OCI-LY3 (cell line): ENCODE data around the gene ADARB1.

Experiments
- H2AFZ ChIP-seq: fragments of 200-600, 300-600 bp; shearing (Covaris generic); 2 replicates; pipeline ENCODE4 v1.6.0; 2014; ENCODE audit warnings: antibody characterized with exemption, low read depth, low read length
- H3K27ac ChIP-seq: fragments of 200-600, 300-600 bp; sonication (generic); 2 replicates; pipeline ENCODE4 v1.5.1; 2014; ENCODE audit warnings: mild to moderate bottlenecking, low read length, moderate library complexity, mixed read lengths
- H3K27me3 ChIP-seq: fragments of 200-600, 300-600 bp; sonication (generic); 2 replicates; pipeline ENCODE4 v1.6.1; 2014; ENCODE audit warnings: low read depth, low read length, mixed read lengths
- H3K36me3 ChIP-seq: fragments of 200-600, 300-600 bp; sonication (generic); replicated peaks from 2 replicates; pipeline ENCODE3; 2014; ENCODE audit warnings: low read depth, low read length, mixed read lengths
- H3K4me1 ChIP-seq: fragments of 300-600, 200-600 bp; sonication (generic); 2 replicates; pipeline ENCODE4 v1.6.1; 2014; ENCODE audit warnings: low read length, mixed read lengths
- H3K4me2 ChIP-seq: fragments of 200-600, 300-600 bp; sonication (generic); 2 replicates; pipeline ENCODE4 v1.6.1; 2014; ENCODE audit warnings: low read length, mixed read lengths
- H3K4me3 ChIP-seq: fragments of 300-600, 200-600 bp; sonication (generic); 2 replicates; pipeline ENCODE4 v1.5.1; 2014; ENCODE audit warnings: antibody characterized with exemption, mild to moderate bottlenecking, low read length, moderate library complexity
- H3K79me2 ChIP-seq: fragments of 300-600, 200-600 bp; shearing (Covaris generic); 2 replicates; pipeline ENCODE4 v1.6.1; 2014; ENCODE audit warnings: mild to moderate bottlenecking, low read length, mixed read lengths
- H3K9ac ChIP-seq: fragments of 300-600, 200-600 bp; shearing (Covaris generic); 2 replicates; pipeline ENCODE4 v1.6.0; 2014; ENCODE audit warnings: mild to moderate bottlenecking, low read length, moderate library complexity
- H3K9me3 ChIP-seq: fragments of 200-600, 300-600 bp; shearing (Covaris generic); 2 replicates; pipeline ENCODE4 v1.6.1; 2014; ENCODE audit warnings: low read length, mixed read lengths; ENCODE audit not compliant: insufficient read depth
- H4K20me1 ChIP-seq: fragments of 200-600, 300-600 bp; sonication (generic); 2 replicates; pipeline ENCODE4 v1.6.1; 2016; ENCODE audit warnings: low read length, mixed read lengths; ENCODE audit not compliant: insufficient read depth
- EZH2phosphoT487 ChIP-seq: fragments of 200-600 bp; shearing (Covaris generic); IDR thresholded peaks from 2 replicates; pipeline ENCODE4 v1.6.1; 2018; ENCODE audit warnings: antibody characterized with exemption, mixed run types, low read depth
- TF ChIP-seq, protein P1 (sequence below): fragments of 200-600, 300-600 bp; sonication (generic); IDR thresholded peaks from 2 replicates; pipeline ENCODE4 v1.5.1; 2014; ENCODE audit warnings: antibody characterized with exemption, low read length, low read depth

The ADARB1 gene

DNA sequence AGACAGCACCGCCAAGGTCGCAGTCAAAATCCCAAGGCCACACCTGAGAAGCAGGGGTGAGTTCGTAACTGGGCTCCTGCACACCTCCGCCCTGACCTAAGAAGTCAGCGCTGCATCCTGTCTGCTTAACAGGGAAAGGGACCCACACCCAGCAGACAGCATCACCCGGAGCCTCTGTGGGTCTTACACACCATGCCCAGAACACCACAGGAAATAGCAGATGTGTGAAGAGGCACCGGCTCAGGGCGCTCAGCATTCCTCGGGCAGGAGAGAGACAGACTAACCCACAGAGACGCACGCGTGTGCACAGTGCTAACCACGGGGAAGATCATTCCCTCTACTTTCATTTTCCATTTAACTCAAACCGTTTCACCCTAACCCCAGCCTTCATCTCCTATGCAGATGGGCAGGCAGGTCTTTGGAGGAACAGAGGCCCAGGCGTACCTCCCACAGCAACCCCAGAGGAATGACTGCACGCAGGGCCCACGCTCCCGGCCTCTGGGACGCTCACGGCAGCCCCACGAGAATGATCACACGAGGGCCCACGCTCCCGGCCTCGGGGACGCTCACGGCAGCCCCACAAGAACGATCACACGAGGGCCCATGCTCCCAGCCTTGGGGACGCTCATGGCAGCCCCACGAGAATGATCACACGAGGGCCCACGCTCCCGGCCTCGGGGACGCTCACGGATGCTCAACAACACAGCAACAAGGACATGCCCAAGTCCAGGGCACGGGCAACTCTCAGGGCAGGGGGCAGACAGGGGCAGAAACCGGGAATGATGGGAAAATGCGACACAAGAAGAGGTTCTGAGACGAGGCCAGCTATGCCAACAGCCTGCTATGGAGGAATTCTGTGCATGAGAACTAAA lies 192.4 kb downstream of the ADARB1 start:
- H4K20me1 ChIP-seq: no peaks in the 10 kb centered on the region
- TF ChIP-seq, protein P1, sequence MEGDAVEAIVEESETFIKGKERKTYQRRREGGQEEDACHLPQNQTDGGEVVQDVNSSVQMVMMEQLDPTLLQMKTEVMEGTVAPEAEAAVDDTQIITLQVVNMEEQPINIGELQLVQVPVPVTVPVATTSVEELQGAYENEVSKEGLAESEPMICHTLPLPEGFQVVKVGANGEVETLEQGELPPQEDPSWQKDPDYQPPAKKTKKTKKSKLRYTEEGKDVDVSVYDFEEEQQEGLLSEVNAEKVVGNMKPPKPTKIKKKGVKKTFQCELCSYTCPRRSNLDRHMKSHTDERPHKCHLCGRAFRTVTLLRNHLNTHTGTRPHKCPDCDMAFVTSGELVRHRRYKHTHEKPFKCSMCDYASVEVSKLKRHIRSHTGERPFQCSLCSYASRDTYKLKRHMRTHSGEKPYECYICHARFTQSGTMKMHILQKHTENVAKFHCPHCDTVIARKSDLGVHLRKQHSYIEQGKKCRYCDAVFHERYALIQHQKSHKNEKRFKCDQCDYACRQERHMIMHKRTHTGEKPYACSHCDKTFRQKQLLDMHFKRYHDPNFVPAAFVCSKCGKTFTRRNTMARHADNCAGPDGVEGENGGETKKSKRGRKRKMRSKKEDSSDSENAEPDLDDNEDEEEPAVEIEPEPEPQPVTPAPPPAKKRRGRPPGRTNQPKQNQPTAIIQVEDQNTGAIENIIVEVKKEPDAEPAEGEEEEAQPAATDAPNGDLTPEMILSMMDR: no peak
- no peak for TF ChIP-seq EZH2phosphoT487
- H3K27me3 ChIP-seq: no peaks in the 10 kb centered on the region
- H3K4me1 ChIP-seq: no peaks in the 10 kb centered on the region
- H3K9me3 ChIP-seq: no peaks in the 10 kb centered on the region
- no peaks in the 10 kb centered on the region for H3K79me2 ChIP-seq
- no peak overlapping the region for H3K9ac ChIP-seq
- no peak overlapping the region for H2AFZ ChIP-seq
- peaks cover 23% of the 10 kb centered on the region for H3K36me3 ChIP-seq
- H3K4me3 ChIP-seq: no peak overlapping the region
- no peak overlapping the region for H3K4me2 ChIP-seq
- H3K27ac ChIP-seq: no peak overlapping the region

DNA sequence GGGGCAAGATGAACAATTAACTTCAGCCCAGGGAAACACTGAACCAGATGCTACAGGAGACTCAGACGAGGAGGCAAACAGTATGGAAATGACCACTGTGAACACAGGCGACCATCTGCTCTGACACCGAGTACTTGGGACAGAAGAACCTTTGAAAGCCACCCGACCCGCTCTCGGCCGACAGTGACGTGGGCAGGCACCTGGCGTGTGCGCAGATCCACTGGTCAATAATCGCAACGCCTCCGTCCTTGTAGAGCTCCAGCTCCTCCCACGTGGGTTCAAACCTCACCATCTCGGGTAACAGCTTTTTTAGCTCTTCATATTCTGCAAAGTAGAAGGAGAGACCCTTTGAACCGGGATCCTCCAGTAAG lies 193.0 kb downstream of the ADARB1 start:
- Histone ChIP-seq H3K9ac (no peak overlapping the region), H3K27ac (no peak overlapping the region), H3K4me2 (no peak overlapping the region)

DNA sequence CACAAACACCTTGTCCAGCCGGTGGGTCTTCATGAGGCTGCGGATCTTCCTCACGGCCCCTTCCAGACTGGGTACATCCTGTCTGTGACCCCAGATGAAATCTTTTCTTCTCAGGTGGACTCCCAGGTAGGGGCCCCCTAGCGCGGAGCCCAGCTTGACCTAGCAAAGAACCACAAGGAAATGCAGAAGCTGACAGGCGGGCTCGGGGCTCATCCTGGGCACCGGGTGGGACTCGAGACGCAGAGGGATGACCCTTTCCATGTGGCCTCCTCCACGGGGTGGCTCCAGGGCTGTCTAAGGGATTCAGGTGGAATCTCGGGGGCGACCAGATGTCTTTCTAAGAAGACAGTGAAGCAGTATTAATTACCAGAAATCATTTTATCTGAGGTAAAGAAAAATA lies 195.5 kb downstream of the ADARB1 start:
- no peak overlapping the region for H3K4me2 ChIP-seq
- TF ChIP-seq, protein P1: no peak
- TF ChIP-seq EZH2phosphoT487: no peak
- H4K20me1 ChIP-seq: no peaks in the 10 kb centered on the region
- no peak overlapping the region for H3K27ac ChIP-seq
- no peak overlapping the region for H2AFZ ChIP-seq
- no peaks in the 10 kb centered on the region for H3K4me1 ChIP-seq
- no peaks in the 10 kb centered on the region for H3K27me3 ChIP-seq
- H3K36me3 ChIP-seq: peaks cover 30% of the 10 kb centered on the region
- no peak overlapping the region for H3K4me3 ChIP-seq
- no peak overlapping the region for H3K9ac ChIP-seq
- no peaks in the 10 kb centered on the region for H3K79me2 ChIP-seq
- no peaks in the 10 kb centered on the region for H3K9me3 ChIP-seq

More for the DNA sequence above, 193.0 kb downstream of the ADARB1 start:
- no peaks in the 10 kb centered on the region for H3K27me3 ChIP-seq
- H2AFZ ChIP-seq: no peak overlapping the region
- no peaks in the 10 kb centered on the region for H3K4me1 ChIP-seq
- H3K79me2 ChIP-seq: no peaks in the 10 kb centered on the region
- H3K4me3 ChIP-seq: no peak overlapping the region
- peaks cover 29% of the 10 kb centered on the region for H3K36me3 ChIP-seq
- TF ChIP-seq EZH2phosphoT487: no peak
- TF ChIP-seq, protein P1: no peak
- no peaks in the 10 kb centered on the region for H4K20me1 ChIP-seq
- no peaks in the 10 kb centered on the region for H3K9me3 ChIP-seq

DNA sequence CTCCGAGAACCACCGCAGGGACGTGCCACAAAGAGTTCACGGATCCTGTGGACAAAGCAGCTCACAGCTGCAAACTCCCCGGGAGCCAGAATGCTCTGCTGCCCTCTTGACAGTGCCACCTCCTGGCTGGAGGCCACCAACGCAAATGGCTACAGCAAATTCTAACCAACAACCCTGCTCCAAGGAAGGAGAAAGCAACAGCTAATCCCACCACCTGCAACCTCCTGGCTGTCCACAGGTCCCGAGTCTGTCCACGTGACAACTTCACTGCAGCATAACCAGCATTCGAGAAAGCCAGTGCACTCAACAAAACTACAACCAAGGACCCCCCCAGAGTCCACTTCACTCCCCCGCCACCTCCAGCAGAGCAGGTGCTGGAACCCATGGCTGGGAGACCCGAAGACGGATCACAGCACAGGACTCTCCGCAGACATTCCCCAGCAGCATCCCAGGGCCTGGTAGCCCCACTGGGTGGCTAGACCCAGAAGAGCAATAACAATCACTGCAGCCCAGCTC lies 196.0 kb downstream of the ADARB1 start:
- Histone ChIP-seq H3K9ac (no peak overlapping the region), H3K27ac (no peak overlapping the region), H3K36me3 (peaks cover 30% of the 10 kb centered on the region), H3K79me2 (no peaks in the 10 kb centered on the region), H2AFZ (no peak overlapping the region), H3K4me1 (no peaks in the 10 kb centered on the region), H3K4me2 (no peak overlapping the region), H3K9me3 (no peaks in the 10 kb centered on the region), H3K4me3 (no peak overlapping the region), H3K27me3 (no peaks in the 10 kb centered on the region), H4K20me1 (no peaks in the 10 kb centered on the region)
- no peak for TF ChIP-seq EZH2phosphoT487
- TF ChIP-seq, protein P1: no peak; the same call in 1 of the 2 replicates
